ENCODE data around the gene BCAR3.

Gene BCAR3

DNA sequence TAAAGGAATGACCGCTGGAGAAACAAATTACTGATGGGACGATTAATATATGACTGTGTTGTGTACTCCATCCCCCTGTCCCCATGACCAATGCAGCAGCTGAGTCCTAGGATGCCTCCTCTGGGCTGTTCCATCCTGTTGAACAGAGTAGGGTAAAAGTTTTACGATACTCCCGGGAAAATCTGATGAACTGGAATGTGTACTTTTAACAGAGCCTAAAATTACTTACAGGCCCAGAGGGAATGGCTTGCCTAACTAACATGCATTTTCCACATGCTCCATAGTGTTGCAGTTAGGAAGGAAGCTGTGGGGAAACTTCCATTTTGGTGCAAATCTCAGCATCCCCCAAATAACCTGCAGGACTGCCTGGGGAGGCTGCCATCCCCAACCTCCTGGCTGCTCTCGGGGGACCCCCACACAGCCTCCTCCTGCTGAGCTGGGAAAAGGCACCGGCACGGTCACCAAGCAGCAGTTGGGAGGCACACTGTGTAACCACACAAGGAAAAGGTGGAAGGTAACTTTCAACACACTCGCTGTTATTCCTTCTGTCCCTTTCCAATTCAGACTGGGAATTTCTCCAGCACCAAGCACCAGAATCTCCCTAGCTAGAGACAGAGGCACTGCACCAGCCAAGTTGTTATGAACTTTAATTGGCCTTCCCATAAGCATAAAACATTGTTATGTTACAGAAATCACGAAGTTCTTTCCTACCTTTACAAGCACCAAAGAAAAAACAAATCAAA is 97.2 kb downstream of the BCAR3 start:
- H3K27me3 Mint-ChIP-seq = no peaks in the 10 kb centered on the region
- H3K9me3 Mint-ChIP-seq = no peaks in the 10 kb centered on the region
- H3K36me3 Mint-ChIP-seq (ENCODE audit: insufficient read depth) = peaks cover 1% of the 10 kb centered on the region
- DNase-seq (ENCODE audit: low spot score in 2 of 2) (no peak), ATAC-seq (replicated peaks; ENCODE audit: extremely low read depth, poor library complexity, severe bottlenecking) (no peak)
- no peaks in the 10 kb centered on the region for H3K4me1 Mint-ChIP-seq
- no peak overlapping the region for H3K27ac Mint-ChIP-seq (ENCODE audit: low read depth)
- H3K4me3 Mint-ChIP-seq = no peak overlapping the region

DNA sequence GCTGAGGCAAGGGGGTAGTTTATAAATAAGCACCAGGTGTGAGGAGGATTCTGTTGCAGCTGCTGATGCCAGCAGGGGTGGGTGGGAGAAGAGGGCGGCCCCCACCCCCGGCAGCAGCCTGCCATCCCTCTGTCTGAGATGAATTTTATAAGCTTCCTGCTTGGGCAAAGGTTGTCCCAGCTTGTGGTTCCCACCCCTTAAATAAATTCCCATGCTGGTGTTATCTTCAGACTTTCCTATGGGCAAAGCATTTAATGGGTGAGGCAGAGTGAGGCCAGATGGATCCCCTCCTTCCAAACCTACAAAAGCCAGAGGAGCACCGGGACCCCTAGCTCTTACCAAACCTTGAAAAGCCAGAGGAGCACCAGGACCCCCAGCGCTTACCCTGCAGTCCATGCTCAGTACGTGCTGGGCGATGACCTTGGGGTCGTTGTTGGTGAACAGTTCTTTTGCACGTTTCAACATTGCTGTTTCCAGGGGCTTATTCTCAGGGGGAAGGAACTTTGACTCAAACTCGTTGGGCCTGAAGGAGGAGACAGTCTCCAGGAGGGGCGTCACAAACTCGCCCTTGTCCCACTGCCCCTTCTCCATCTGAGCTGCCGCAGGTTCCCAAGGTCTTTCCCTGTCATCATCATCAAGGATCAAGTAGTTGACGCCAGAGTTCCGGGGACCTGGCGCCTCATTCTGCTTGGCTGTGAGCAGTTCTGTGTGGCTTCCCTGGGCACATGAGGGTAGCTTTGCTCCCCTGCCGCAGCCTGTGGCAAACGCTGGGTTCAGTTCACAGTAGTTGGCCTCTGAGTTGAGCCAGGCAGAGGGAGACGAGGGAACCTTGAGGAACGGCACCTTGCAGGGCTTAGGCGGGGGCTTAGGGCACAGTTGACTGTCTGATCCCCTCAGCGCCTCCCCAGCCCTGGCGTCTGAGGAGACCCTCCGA is 99.5 kb downstream of the BCAR3 start:
- H3K4me3 Mint-ChIP-seq = no peak overlapping the region
- H3K27ac Mint-ChIP-seq (ENCODE audit: low read depth) = no peak overlapping the region
- ATAC-seq (replicated peaks; ENCODE audit: extremely low read depth, poor library complexity, severe bottlenecking) (no peak), DNase-seq (ENCODE audit: low spot score in 2 of 2) (no peak)
- H3K4me1 Mint-ChIP-seq = no peaks in the 10 kb centered on the region
- H3K9me3 Mint-ChIP-seq = no peaks in the 10 kb centered on the region
- peaks cover 2% of the 10 kb centered on the region for H3K36me3 Mint-ChIP-seq (ENCODE audit: insufficient read depth)
- H3K27me3 Mint-ChIP-seq = no peaks in the 10 kb centered on the region

GRCh38 chr1:93579891-93580290 is 101.7 kb downstream of the BCAR3 start:
- Mint-ChIP-seq H3K27me3 (no peaks in the 10 kb centered on the region), H3K27ac (ENCODE audit: low read depth) (no peak overlapping the region)

DNA sequence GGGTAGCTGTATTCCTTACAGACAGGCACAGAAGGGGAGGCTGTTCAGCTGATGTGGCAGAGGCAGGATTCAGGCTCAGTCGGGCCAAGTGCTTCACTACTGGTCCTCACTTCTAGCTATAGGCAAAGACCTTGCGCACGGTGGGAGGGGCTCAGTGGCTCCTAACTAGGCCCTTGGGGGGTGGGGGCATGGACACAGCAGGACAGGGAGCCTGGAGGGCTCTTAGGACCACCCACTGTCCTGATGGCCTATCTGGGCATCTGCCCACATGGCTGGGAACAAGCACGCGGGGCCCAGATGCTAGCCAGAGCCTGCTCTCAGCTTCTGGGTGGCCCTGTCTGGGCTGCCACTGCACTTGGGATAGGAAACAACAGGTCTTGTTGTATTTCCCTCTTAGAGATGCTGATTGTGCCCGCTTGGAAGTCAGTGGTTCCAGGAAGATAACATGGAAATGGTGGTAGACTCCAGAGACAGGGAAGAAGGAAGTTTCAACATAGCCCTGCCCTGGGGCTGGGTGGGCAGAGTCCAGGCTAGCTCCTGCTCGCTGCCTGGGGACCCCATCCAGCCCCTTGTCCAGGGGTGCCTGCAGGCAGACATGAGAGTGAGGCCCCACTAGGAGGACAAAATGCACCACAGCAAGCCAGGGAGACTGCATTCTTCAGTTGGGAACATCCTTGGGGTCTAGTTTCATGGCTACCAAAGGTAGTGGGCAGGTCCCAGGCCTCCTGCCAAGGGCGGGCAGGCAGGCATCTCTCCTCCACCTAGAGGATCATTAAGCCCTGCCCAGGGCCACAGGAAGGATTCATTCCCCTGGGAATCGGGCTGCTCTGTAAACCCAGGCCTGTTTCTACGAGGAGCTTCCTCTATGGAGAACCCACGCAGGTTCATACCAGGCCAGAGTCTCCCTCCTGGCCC is 102.5 kb downstream of the BCAR3 start:
- Mint-ChIP-seq H3K4me3 (no peak overlapping the region), H3K4me1 (no peaks in the 10 kb centered on the region), H3K9me3 (no peaks in the 10 kb centered on the region), H3K27me3 (no peaks in the 10 kb centered on the region), H3K36me3 (ENCODE audit: insufficient read depth) (peaks cover 4% of the 10 kb centered on the region), H3K27ac (ENCODE audit: low read depth) (no peak overlapping the region)
- no peak for DNase-seq (ENCODE audit: low spot score in 2 of 2)
- ATAC-seq (replicated peaks; ENCODE audit: extremely low read depth, poor library complexity, severe bottlenecking) = no peak

More at GRCh38 chr1:93579891-93580290, 101.7 kb downstream of the BCAR3 start:
- DNase-seq (ENCODE audit: low spot score in 2 of 2) (no peak), ATAC-seq (replicated peaks; ENCODE audit: extremely low read depth, poor library complexity, severe bottlenecking) (no peak)
- H3K36me3 Mint-ChIP-seq (ENCODE audit: insufficient read depth) = peaks cover 4% of the 10 kb centered on the region
- no peak overlapping the region for H3K4me3 Mint-ChIP-seq
- H3K9me3 Mint-ChIP-seq = no peaks in the 10 kb centered on the region
- H3K4me1 Mint-ChIP-seq = no peaks in the 10 kb centered on the region

DNA sequence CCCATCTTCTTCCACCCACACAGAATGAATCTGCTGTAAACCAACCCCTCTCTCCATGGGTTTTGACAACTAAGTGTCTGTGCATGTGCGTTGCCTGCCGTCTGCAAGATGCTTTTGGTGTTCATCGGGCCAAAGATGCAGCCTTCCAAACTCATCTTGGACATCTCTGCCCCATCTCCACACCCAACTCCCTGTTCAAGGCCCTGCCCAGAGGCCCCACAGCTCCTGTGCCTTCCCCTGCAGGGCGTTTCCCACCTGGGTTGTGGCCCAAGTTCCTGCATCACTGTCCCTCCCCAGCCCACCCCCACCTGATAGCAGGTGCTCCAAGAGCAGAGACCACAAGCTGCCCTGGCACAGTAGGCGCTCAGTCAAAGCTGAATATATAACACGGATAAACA is 103.2 kb downstream of the BCAR3 start:
- peaks cover 4% of the 10 kb centered on the region for H3K36me3 Mint-ChIP-seq (ENCODE audit: insufficient read depth)

GRCh38 chr1:93577536-93578432 is 103.9 kb downstream of the BCAR3 start:
- H3K9me3 Mint-ChIP-seq = no peaks in the 10 kb centered on the region
- ATAC-seq (replicated peaks; ENCODE audit: extremely low read depth, poor library complexity, severe bottlenecking) (no peak), DNase-seq (ENCODE audit: low spot score in 2 of 2) (no peak)
- no peaks in the 10 kb centered on the region for H3K4me1 Mint-ChIP-seq
- H3K27ac Mint-ChIP-seq (ENCODE audit: low read depth) = no peak overlapping the region
- no peaks in the 10 kb centered on the region for H3K27me3 Mint-ChIP-seq
- H3K36me3 Mint-ChIP-seq (ENCODE audit: insufficient read depth) = peaks cover 4% of the 10 kb centered on the region
- H3K4me3 Mint-ChIP-seq = no peak overlapping the region

More for the DNA sequence above, 103.2 kb downstream of the BCAR3 start:
- Mint-ChIP-seq H3K9me3 (no peaks in the 10 kb centered on the region), H3K27ac (ENCODE audit: low read depth) (no peak overlapping the region), H3K4me3 (no peak overlapping the region), H3K4me1 (no peaks in the 10 kb centered on the region), H3K27me3 (no peaks in the 10 kb centered on the region)
- no peak for DNase-seq (ENCODE audit: low spot score in 2 of 2)
- ATAC-seq (replicated peaks; ENCODE audit: extremely low read depth, poor library complexity, severe bottlenecking) = no peak

DNA sequence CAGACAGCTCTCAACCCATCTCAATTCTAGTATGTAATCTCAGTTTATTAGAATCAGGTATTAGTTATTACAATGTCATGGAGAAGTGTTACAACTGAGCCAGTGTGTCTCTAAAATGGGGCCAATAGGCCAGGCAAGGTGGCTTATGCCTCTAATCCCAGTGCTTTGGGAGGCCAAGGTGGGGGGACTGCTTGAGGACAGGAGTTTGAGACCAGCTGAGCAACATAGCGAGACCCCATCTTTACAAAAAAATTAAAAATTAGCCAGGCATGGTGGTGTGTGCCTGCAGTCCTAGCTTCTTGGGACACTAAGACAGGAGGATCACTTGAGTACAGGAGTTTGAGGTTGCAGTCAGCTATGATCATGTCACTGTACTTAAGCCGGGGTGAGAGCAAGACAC is 104.9 kb downstream of the BCAR3 start:
- H3K27me3 Mint-ChIP-seq = no peaks in the 10 kb centered on the region
- H3K4me3 Mint-ChIP-seq = no peak overlapping the region
- H3K27ac Mint-ChIP-seq (ENCODE audit: low read depth) = no peak overlapping the region
- peaks cover 4% of the 10 kb centered on the region for H3K36me3 Mint-ChIP-seq (ENCODE audit: insufficient read depth)
- no peaks in the 10 kb centered on the region for H3K9me3 Mint-ChIP-seq
- H3K4me1 Mint-ChIP-seq = no peaks in the 10 kb centered on the region
- DNase-seq (ENCODE audit: low spot score in 2 of 2) = no peak
- no peak for ATAC-seq (replicated peaks; ENCODE audit: extremely low read depth, poor library complexity, severe bottlenecking)

DNA sequence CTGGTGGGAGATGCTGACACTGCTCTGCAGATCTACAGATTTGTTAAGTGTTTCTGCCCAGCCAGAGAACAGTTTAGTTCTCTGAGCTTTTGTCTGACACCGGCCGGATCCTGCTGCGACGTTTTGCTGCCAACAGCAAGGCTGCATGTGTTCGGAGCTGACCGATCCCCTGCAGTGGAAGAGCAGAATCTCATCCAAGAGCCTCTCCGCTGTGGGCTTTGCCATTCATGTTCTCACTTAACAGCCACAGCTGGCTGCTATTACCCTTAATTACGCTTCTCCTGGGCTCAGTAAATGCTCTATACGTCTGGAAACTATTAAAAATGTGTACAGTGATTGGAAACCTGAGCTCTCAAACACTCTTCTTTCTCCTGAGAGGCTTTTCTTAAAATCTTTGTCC is 105.3 kb downstream of the BCAR3 start:
- Mint-ChIP-seq H3K9me3 (no peaks in the 10 kb centered on the region), H3K27me3 (no peaks in the 10 kb centered on the region), H3K4me3 (no peak overlapping the region), H3K36me3 (ENCODE audit: insufficient read depth) (peaks cover 4% of the 10 kb centered on the region), H3K4me1 (no peaks in the 10 kb centered on the region), H3K27ac (ENCODE audit: low read depth) (no peak overlapping the region)
- no peak for ATAC-seq (replicated peaks; ENCODE audit: extremely low read depth, poor library complexity, severe bottlenecking)
- no peak for DNase-seq (ENCODE audit: low spot score in 2 of 2)

- H3K27ac Mint-ChIP-seq (ENCODE audit: low read depth) = no peak overlapping the region
- no peaks in the 10 kb centered on the region for H3K9me3 Mint-ChIP-seq
- ATAC-seq (replicated peaks; ENCODE audit: extremely low read depth, poor library complexity, severe bottlenecking) (no peak), DNase-seq (ENCODE audit: low spot score in 2 of 2) (no peak)
- H3K27me3 Mint-ChIP-seq = no peaks in the 10 kb centered on the region
- H3K36me3 Mint-ChIP-seq (ENCODE audit: insufficient read depth) = peaks cover 4% of the 10 kb centered on the region
- H3K4me3 Mint-ChIP-seq = no peak overlapping the region
- H3K4me1 Mint-ChIP-seq = no peaks in the 10 kb centered on the region
Observed at GRCh38 chr1:93575621-93576284, 105.9 kb downstream of the BCAR3 start.

DNA sequence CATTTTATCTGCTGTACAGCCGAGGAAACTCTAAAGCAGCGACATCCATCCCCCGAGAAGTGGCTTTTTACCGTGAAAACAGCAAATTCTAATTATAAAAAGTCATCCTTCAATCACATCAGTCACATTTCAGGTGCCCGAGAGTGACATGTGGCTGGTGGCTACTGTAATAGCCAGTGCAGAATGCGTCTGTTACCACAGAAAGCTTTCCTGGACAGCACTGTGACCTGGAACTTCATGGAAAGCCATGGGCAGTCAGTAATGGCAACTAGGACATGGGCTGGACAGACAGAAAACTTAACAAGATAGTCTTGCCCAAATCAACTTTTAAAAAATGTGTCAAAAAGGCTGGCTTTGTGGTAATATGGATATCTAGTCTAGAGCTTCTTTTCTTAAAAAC is 106.6 kb downstream of the BCAR3 start:
- Mint-ChIP-seq H3K9me3 (no peaks in the 10 kb centered on the region), H3K4me1 (no peaks in the 10 kb centered on the region), H3K27me3 (no peaks in the 10 kb centered on the region), H3K27ac (ENCODE audit: low read depth) (no peak overlapping the region), H3K4me3 (no peak overlapping the region), H3K36me3 (ENCODE audit: insufficient read depth) (peaks cover 4% of the 10 kb centered on the region)
- ATAC-seq (replicated peaks; ENCODE audit: extremely low read depth, poor library complexity, severe bottlenecking) = no peak
- no peak for DNase-seq (ENCODE audit: low spot score in 2 of 2)

- no peak overlapping the region for H3K4me3 Mint-ChIP-seq
- no peaks in the 10 kb centered on the region for H3K9me3 Mint-ChIP-seq
- no peak for DNase-seq (ENCODE audit: low spot score in 2 of 2)
- H3K27ac Mint-ChIP-seq (ENCODE audit: low read depth) = no peak overlapping the region
- no peak for ATAC-seq (replicated peaks; ENCODE audit: extremely low read depth, poor library complexity, severe bottlenecking)
- H3K4me1 Mint-ChIP-seq = no peaks in the 10 kb centered on the region
- H3K27me3 Mint-ChIP-seq = no peaks in the 10 kb centered on the region
- peaks cover 4% of the 10 kb centered on the region for H3K36me3 Mint-ChIP-seq (ENCODE audit: insufficient read depth)
Observed at GRCh38 chr1:93574511-93574910, 107.1 kb downstream of the BCAR3 start.
